Measurements from ENCODE around the gene CACNA1G.

Gene CACNA1G

GRCh38 chr17:50634224-50634914 lies 73.9 kb downstream of the CACNA1G start, which contains the start of gene ABCC3:
ABCC3 (plus strand) TSS chr17:50634881; CDS start chr17:50634937, 56 bp downstream.
- H3K9ac ChIP-seq (ENCODE audit: low read length), result no peak within 1 kb of the TSS
- no peak within 1 kb of the TSS for H3K27ac ChIP-seq (ENCODE audit: low read length)
- no peaks in the 10 kb centered on the region for H3K36me3 ChIP-seq (ENCODE audit: control insufficient read depth, low read depth, low read length)
- H3K9me3 ChIP-seq (ENCODE audit: control insufficient read depth, low read depth, low read length), result no peaks in the 10 kb centered on the region
- no peaks in the 10 kb centered on the region for H3K4me1 ChIP-seq (ENCODE audit: control insufficient read depth, low read depth, low read length)
- H3K27me3 ChIP-seq (ENCODE audit: control insufficient read depth, insufficient read depth, low read length), result peaks cover 50% of the 10 kb centered on the region
- peak within 1 kb of the TSS; percentile 35 for H3K4me3 ChIP-seq (ENCODE audit: low read length)

- no peak overlapping the region for H3K27ac ChIP-seq (ENCODE audit: low read length)
- no peak overlapping the region for H3K9ac ChIP-seq (ENCODE audit: low read length)
- H3K4me1 ChIP-seq (ENCODE audit: control insufficient read depth, low read depth, low read length), result no peaks in the 10 kb centered on the region
- H3K27me3 ChIP-seq (ENCODE audit: control insufficient read depth, insufficient read depth, low read length), result peaks cover 50% of the 10 kb centered on the region
- H3K9me3 ChIP-seq (ENCODE audit: control insufficient read depth, low read depth, low read length), result no peaks in the 10 kb centered on the region
- H3K4me3 ChIP-seq (ENCODE audit: low read length), result peak overlapping the region; percentile 35
- no peaks in the 10 kb centered on the region for H3K36me3 ChIP-seq (ENCODE audit: control insufficient read depth, low read depth, low read length)
These were observed 74.6 kb downstream of the CACNA1G start for GRCh38 chr17:50634915-50635731.

GRCh38 chr17:50635732-50635981 lies 75.1 kb downstream of the CACNA1G start:
- Histone ChIP-seq H3K27ac (ENCODE audit: low read length) (no peak overlapping the region), H3K27me3 (ENCODE audit: control insufficient read depth, insufficient read depth, low read length) (peaks cover 50% of the 10 kb centered on the region), H3K9me3 (ENCODE audit: control insufficient read depth, low read depth, low read length) (no peaks in the 10 kb centered on the region), H3K9ac (ENCODE audit: low read length) (no peak overlapping the region), H3K36me3 (ENCODE audit: control insufficient read depth, low read depth, low read length) (no peaks in the 10 kb centered on the region), H3K4me1 (ENCODE audit: control insufficient read depth, low read depth, low read length) (no peaks in the 10 kb centered on the region), H3K4me3 (ENCODE audit: low read length) (no peak overlapping the region)

GRCh38 chr17:50635982-50636803 lies 75.7 kb downstream of the CACNA1G start:
- Histone ChIP-seq H3K36me3 (ENCODE audit: control insufficient read depth, low read depth, low read length) (no peaks in the 10 kb centered on the region), H3K9ac (ENCODE audit: low read length) (no peak overlapping the region), H3K27me3 (ENCODE audit: control insufficient read depth, insufficient read depth, low read length) (peaks cover 50% of the 10 kb centered on the region), H3K4me3 (ENCODE audit: low read length) (no peak overlapping the region), H3K27ac (ENCODE audit: low read length) (no peak overlapping the region), H3K9me3 (ENCODE audit: control insufficient read depth, low read depth, low read length) (no peaks in the 10 kb centered on the region), H3K4me1 (ENCODE audit: control insufficient read depth, low read depth, low read length) (peaks cover 3% of the 10 kb centered on the region)

GRCh38 chr17:50636804-50637195 lies 76.3 kb downstream of the CACNA1G start:
- Histone ChIP-seq H3K9me3 (ENCODE audit: control insufficient read depth, low read depth, low read length) (no peaks in the 10 kb centered on the region), H3K9ac (ENCODE audit: low read length) (no peak overlapping the region), H3K27ac (ENCODE audit: low read length) (no peak overlapping the region), H3K4me3 (ENCODE audit: low read length) (no peak overlapping the region), H3K4me1 (ENCODE audit: control insufficient read depth, low read depth, low read length) (peaks cover 5% of the 10 kb centered on the region), H3K27me3 (ENCODE audit: control insufficient read depth, insufficient read depth, low read length) (peaks cover 50% of the 10 kb centered on the region), H3K36me3 (ENCODE audit: control insufficient read depth, low read depth, low read length) (no peaks in the 10 kb centered on the region)

- no peak overlapping the region for H3K27ac ChIP-seq (ENCODE audit: low read length)
- H3K4me3 ChIP-seq (ENCODE audit: low read length), result no peak overlapping the region
- peaks cover 5% of the 10 kb centered on the region for H3K4me1 ChIP-seq (ENCODE audit: control insufficient read depth, low read depth, low read length)
- peaks cover 39% of the 10 kb centered on the region for H3K27me3 ChIP-seq (ENCODE audit: control insufficient read depth, insufficient read depth, low read length)
- no peaks in the 10 kb centered on the region for H3K36me3 ChIP-seq (ENCODE audit: control insufficient read depth, low read depth, low read length)
- H3K9me3 ChIP-seq (ENCODE audit: control insufficient read depth, low read depth, low read length), result no peaks in the 10 kb centered on the region
- no peak overlapping the region for H3K9ac ChIP-seq (ENCODE audit: low read length)
These were observed 77.5 kb downstream of the CACNA1G start for GRCh38 chr17:50637829-50638605.

- Histone ChIP-seq H3K27ac (ENCODE audit: low read length) (no peak overlapping the region), H3K9me3 (ENCODE audit: control insufficient read depth, low read depth, low read length) (no peaks in the 10 kb centered on the region), H3K9ac (ENCODE audit: low read length) (no peak overlapping the region), H3K36me3 (ENCODE audit: control insufficient read depth, low read depth, low read length) (no peaks in the 10 kb centered on the region), H3K4me1 (ENCODE audit: control insufficient read depth, low read depth, low read length) (peaks cover 5% of the 10 kb centered on the region), H3K4me3 (ENCODE audit: low read length) (no peak overlapping the region), H3K27me3 (ENCODE audit: control insufficient read depth, insufficient read depth, low read length) (peaks cover 33% of the 10 kb centered on the region)
These were observed 78.1 kb downstream of the CACNA1G start for GRCh38 chr17:50638606-50638965.

GRCh38 chr17:50638966-50639713 lies 78.6 kb downstream of the CACNA1G start:
- Histone ChIP-seq H3K9ac (ENCODE audit: low read length) (no peak overlapping the region), H3K4me3 (ENCODE audit: low read length) (no peak overlapping the region), H3K9me3 (ENCODE audit: control insufficient read depth, low read depth, low read length) (no peaks in the 10 kb centered on the region), H3K27me3 (ENCODE audit: control insufficient read depth, insufficient read depth, low read length) (peaks cover 28% of the 10 kb centered on the region), H3K4me1 (ENCODE audit: control insufficient read depth, low read depth, low read length) (peaks cover 5% of the 10 kb centered on the region), H3K36me3 (ENCODE audit: control insufficient read depth, low read depth, low read length) (no peaks in the 10 kb centered on the region), H3K27ac (ENCODE audit: low read length) (no peak overlapping the region)

- Histone ChIP-seq H3K4me3 (ENCODE audit: low read length) (no peak overlapping the region), H3K27me3 (ENCODE audit: control insufficient read depth, insufficient read depth, low read length) (peaks cover 11% of the 10 kb centered on the region), H3K9me3 (ENCODE audit: control insufficient read depth, low read depth, low read length) (no peaks in the 10 kb centered on the region), H3K27ac (ENCODE audit: low read length) (no peak overlapping the region), H3K9ac (ENCODE audit: low read length) (no peak overlapping the region), H3K36me3 (ENCODE audit: control insufficient read depth, low read depth, low read length) (no peaks in the 10 kb centered on the region), H3K4me1 (ENCODE audit: control insufficient read depth, low read depth, low read length) (peaks cover 5% of the 10 kb centered on the region)
These were observed 80.3 kb downstream of the CACNA1G start for GRCh38 chr17:50640686-50641351.

GRCh38 chr17:50641357-50641756 lies 80.8 kb downstream of the CACNA1G start:
- Histone ChIP-seq H3K36me3 (ENCODE audit: control insufficient read depth, low read depth, low read length) (no peaks in the 10 kb centered on the region), H3K27me3 (ENCODE audit: control insufficient read depth, insufficient read depth, low read length) (peaks cover 6% of the 10 kb centered on the region), H3K9ac (ENCODE audit: low read length) (no peak overlapping the region), H3K4me3 (ENCODE audit: low read length) (no peak overlapping the region), H3K9me3 (ENCODE audit: control insufficient read depth, low read depth, low read length) (no peaks in the 10 kb centered on the region), H3K4me1 (ENCODE audit: control insufficient read depth, low read depth, low read length) (peaks cover 5% of the 10 kb centered on the region), H3K27ac (ENCODE audit: low read length) (no peak overlapping the region)

Data from iPS-18a (cell line).